HepG2 (cell line): ENCODE measurements around the gene AFF2. TPM values are rescaled to one million over a fixed set of nuclear protein-coding genes. Genes with fewer than 3 reads are reported as not detected.

Experiments
- ATAC-seq: fragments of 200-7000 bp; cut with Tn5 transposase; 3 replicates; pipeline ENCODE4 v1.9.1; 2020; ENCODE audit warnings: mild to moderate bottlenecking, moderate library complexity
- BruUV-seq: library from RNA; stranded (reverse); fragments of 400-500 nt; replicated peaks from 2 replicates; lab custom pipeline; 2021; lab: Mats Ljungman, UMichigan
- CTCF ChIA-PET: fragments of 300-600 bp; formaldehyde crosslinking; extraction: SDS; loops from one replicate; lab custom pipeline; 2021; ENCODE audit warnings: low total read pairs, inconsistent platforms, low intra/inter-chr PET ratio; lab: Yijun Ruan, JAX
- POLR2A ChIA-PET: fragments of 350-600 bp; sonication (Branson Sonifier 250); formaldehyde crosslinking; loops from one replicate; lab custom pipeline; 2020; ENCODE audit warnings: antibody characterized with exemption, inconsistent platforms; lab: Yijun Ruan, JAX
- DNase-seq: peaks from one replicate; pipeline ENCODE4 v3.0.0-alpha.2; 2015; ENCODE audit warnings: low spot score
- FAIRE-seq: peaks from 3 replicates; lab custom pipeline; 2011; peaks lifted over from hg19 to GRCh38; lab: Jason Lieb, UNC
- H2AFZ ChIP-seq: one replicate; pipeline ENCODE4 v1.6.1; 2011; ENCODE audit warnings: low read length, inconsistent platforms
- H3K27ac ChIP-seq: fragments of 300-600 bp; 3 replicates; pipeline ENCODE4 v1.8.0; 2011; ENCODE audit warnings: mixed run types, mild to moderate bottlenecking, mixed read lengths, low read length, inconsistent platforms; ENCODE audit not compliant: insufficient read depth; ENCODE audit errors: extremely low read length
- H3K27me3 ChIP-seq, 2 experiments: fragments of 200-600 bp in 1 of 2; 2 replicates in 1 of 2; 3 replicates in 1 of 2; pipeline versions ENCODE4 v1.6.0 to v1.8.0; 2011; ENCODE audit warnings: low read length in 2 of 2, mild to moderate bottlenecking in 2 of 2, moderate library complexity in 2 of 2, inconsistent platforms in 1 of 2; ENCODE audit not compliant: insufficient read depth in 2 of 2, control insufficient read depth in 1 of 2
- H3K36me3 ChIP-seq, 2 experiments: fragments of 200-600 bp in 1 of 2; replicated peaks in 1 of 2; 2 replicates in 1 of 2; 3 replicates in 1 of 2; pipeline versions ENCODE4 v1.5.1 to v1.8.0; 2011; ENCODE audit warnings: low read length in 2 of 2, inconsistent platforms in 1 of 2; ENCODE audit not compliant: insufficient read depth in 2 of 2, control insufficient read depth in 1 of 2
- H3K4me1 ChIP-seq: 2 replicates; pipeline ENCODE4 v1.5.1; 2012; ENCODE audit warnings: low read length, inconsistent platforms; ENCODE audit not compliant: insufficient read depth
- H3K4me2 ChIP-seq: 2 replicates; pipeline ENCODE4 v1.6.0; 2011; ENCODE audit warnings: low read depth, low read length, inconsistent platforms
- H3K4me3 ChIP-seq, 3 experiments: fragments of 200-600 bp in 1 of 3; sonication (generic), shearing (Covaris generic) in 1 of 3; replicated peaks in 1 of 3; 2 replicates each; pipeline ENCODE4 v1.5.1; 2011 to 2016; ENCODE audit warnings: low read length in 3 of 3, inconsistent platforms in 2 of 3, low read depth in 2 of 3, mild to moderate bottlenecking in 2 of 3, control low read depth in 1 of 3, mixed read lengths in 1 of 3; ENCODE audit not compliant: insufficient read depth in 1 of 3
- H3K79me2 ChIP-seq: one replicate; pipeline ENCODE4 v1.6.1; 2011; ENCODE audit warnings: low read length, inconsistent platforms; ENCODE audit not compliant: insufficient read depth
- H3K9ac ChIP-seq: 2 replicates; pipeline ENCODE4 v1.6.0; 2011; ENCODE audit warnings: mild to moderate bottlenecking, low read depth, low read length, inconsistent platforms; ENCODE audit not compliant: insufficient read depth
- H3K9me3 ChIP-seq: 2 replicates; pipeline ENCODE4 v1.5.1; 2012; ENCODE audit warnings: mild to moderate bottlenecking, low read length
- H4K20me1 ChIP-seq: 2 replicates; pipeline ENCODE4 v1.6.0; 2011; ENCODE audit warnings: inconsistent platforms, mild to moderate bottlenecking, low read length, moderate library complexity; ENCODE audit not compliant: insufficient read depth
- BHLHE40 ChIP-seq: IDR thresholded peaks from 2 replicates; pipeline ENCODE4 v1.6.1; 2011; ENCODE audit warnings: low read length, improper control_type of control experiment
- CHD4 ChIP-seq: fragments of 200-600 bp; sonication (generic); IDR thresholded peaks from 2 replicates; pipeline ENCODE4 v1.7.0; 2017; ENCODE audit warnings: mild to moderate bottlenecking, low read length, borderline replicate concordance
- ETS1 ChIP-seq: sonication (generic); formaldehyde crosslinking; IDR thresholded peaks from 2 replicates; pipeline ENCODE4 v1.4.0; 2020; ENCODE audit warnings: missing genetic modification reagents
- GMEB1 ChIP-seq: sonication (generic); formaldehyde crosslinking; IDR thresholded peaks from 2 replicates; pipeline ENCODE4 v1.5.1; 2020; ENCODE audit warnings: missing genetic modification reagents, mild to moderate bottlenecking, borderline replicate concordance
- PHB2 ChIP-seq: fragments of 450-650 bp; IDR thresholded peaks from 2 replicates; pipeline ENCODE4 v1.6.1; 2018; ENCODE audit not compliant: partially characterized antibody
- RAD21 ChIP-seq: fragments of 450-650 bp; formaldehyde crosslinking; IDR thresholded peaks from 2 replicates; pipeline ENCODE4 v1.5.0; 2020; ENCODE audit warnings: mild to moderate bottlenecking
- SMARCC2 ChIP-seq: fragments of 450-650 bp; IDR thresholded peaks from 2 replicates; pipeline ENCODE4 v1.6.1; 2017; ENCODE audit warnings: antibody characterized with exemption, mild to moderate bottlenecking
- TGIF2 ChIP-seq: IDR thresholded peaks from 2 replicates; pipeline ENCODE4 v1.6.1; 2016; ENCODE audit warnings: control low read depth, missing compliant biosample characterization
- ZBTB37 ChIP-seq: sonication (generic); formaldehyde crosslinking; IDR thresholded peaks from 2 replicates; pipeline ENCODE4 v1.4.0; 2020; ENCODE audit warnings: mild to moderate bottlenecking, missing genetic modification reagents
- ZFY ChIP-seq: sonication (generic); formaldehyde crosslinking; IDR thresholded peaks from 2 replicates; pipeline ENCODE4 v1.4.0; 2020; ENCODE audit warnings: missing genetic modification reagents
- ZNF264 ChIP-seq: sonication (generic); formaldehyde crosslinking; IDR thresholded peaks from 2 replicates; pipeline ENCODE4 v1.4.0; 2020; ENCODE audit warnings: missing genetic modification reagents
- ZNF432 ChIP-seq: sonication (generic); formaldehyde crosslinking; IDR thresholded peaks from 2 replicates; pipeline ENCODE4 v1.5.0; 2020; ENCODE audit warnings: missing genetic modification reagents, mild to moderate bottlenecking, borderline replicate concordance
- ZNF709 ChIP-seq: sonication (generic); formaldehyde crosslinking; IDR thresholded peaks from 2 replicates; pipeline ENCODE4 v1.5.0; 2020; ENCODE audit warnings: mild to moderate bottlenecking, missing genetic modification reagents
- ZNF792 ChIP-seq: IDR thresholded peaks from 2 replicates; pipeline ENCODE4 v1.6.1; 2016
- WGBS: methylation state at CpG from one replicate; pipeline ENCODE4 v1.1.6; 2017; ENCODE audit warnings: low lambda C conversion rate; 5-methylcytosine and 5-hydroxymethylcytosine counted together
- in situ Hi-C: cut with HindIII; loops from 2 replicates; pipeline ENCODE4 v1.10.0; 2017; ENCODE audit warnings: low pct_unique_long_range_greater_than_20kb; ENCODE audit not compliant: extremely low pct_ligation_motif_present
- intact Hi-C: fragments of 100-400 bp; cut with micrococcal nuclease; formaldehyde crosslinking; loops from one replicate; pipeline ENCODE4 v1.10.0; 2022; ENCODE audit not compliant: unreplicated experiment
- polyA plus RNA-seq, 8 experiments: library from polyadenylated mRNA; depleted of rRNA in 3 of 8; stranded (reverse) in 7 of 8; unstranded in 1 of 8; fragments of >200 nt; fragmentation: Illumina TruSeq in 4 of 8; extraction: Trizol in 4 of 8; gene quantifications; 2 replicates each; pipeline versions ENCODE4 v1.2.1 to v1.2.3, GENCODE V29; 2011 to 2016; ENCODE audit warnings: low read depth in 4 of 8, missing spikeins in 1 of 8, mixed read lengths in 1 of 8; ENCODE audit not compliant: insufficient read depth in 1 of 8
- total RNA-seq, 5 experiments: library from RNA; depleted of rRNA; stranded (reverse); fragments of >200 nt; fragmentation: Illumina TruSeq; extraction: Trizol; gene quantifications; 2 replicates each; pipeline ENCODE4 v1.2.3, GENCODE V29; 2016; ENCODE audit warnings: low read depth in 1 of 5

Gene AFF2
- total and polyA plus RNA-seq, 2 of the 13 experiments (the other 11 are each of a cell fraction or from before 2014, with no cell fraction given): not detected

GRCh38 chrX:148567779-148568178 lies 67.4 kb downstream of the AFF2 start:
- Histone ChIP-seq H3K4me1 (no peaks in the 10 kb centered on the region), H3K27me3 (no peaks in the 10 kb centered on the region), H3K36me3 (no peaks in the 10 kb centered on the region), H3K4me3 (no peak overlapping the region), H4K20me1 (no peaks in the 10 kb centered on the region), H3K4me2 (no peak overlapping the region), H2AFZ (no peak overlapping the region), H3K79me2 (no peaks in the 10 kb centered on the region), H3K27ac (no peak overlapping the region), H3K9ac (no peak overlapping the region), H3K9me3 (no peaks in the 10 kb centered on the region)
- no TSS peak for BruUV-seq
- no peak for FAIRE-seq
- in situ Hi-C loops: no loop called here
- no peak for TF ChIP-seq TGIF2 (CRISPR knock-in tag)
- no peak for TF ChIP-seq ZNF709 (CRISPR knock-in tag)
- no peak for TF ChIP-seq ZNF792 (CRISPR knock-in tag)
- no peak for TF ChIP-seq ZBTB37 (CRISPR knock-in tag)
- no peak for TF ChIP-seq SMARCC2
- no peak for TF ChIP-seq RAD21 (CRISPR knock-in tag)
- TF ChIP-seq GMEB1 (CRISPR knock-in tag): no peak
- no peak for TF ChIP-seq ZNF432 (CRISPR knock-in tag)
- no peak for TF ChIP-seq ZFY
- no peak for TF ChIP-seq ZNF264 (CRISPR knock-in tag)
- no peak for TF ChIP-seq BHLHE40
- no peak for TF ChIP-seq CHD4
- TF ChIP-seq PHB2: no peak
- no peak for TF ChIP-seq ETS1 (CRISPR knock-in tag)
- WGBS: 9% methylated on average over 1 of the region's 1 CpG
- POLR2A ChIA-PET: no interaction called here
- intact Hi-C loops: no loop called here
- CTCF ChIA-PET: no interaction called here
- DNase-seq: no peak
- ATAC-seq: no peak
